ENCODE measurements around the gene ARHGAP42.

DNA sequence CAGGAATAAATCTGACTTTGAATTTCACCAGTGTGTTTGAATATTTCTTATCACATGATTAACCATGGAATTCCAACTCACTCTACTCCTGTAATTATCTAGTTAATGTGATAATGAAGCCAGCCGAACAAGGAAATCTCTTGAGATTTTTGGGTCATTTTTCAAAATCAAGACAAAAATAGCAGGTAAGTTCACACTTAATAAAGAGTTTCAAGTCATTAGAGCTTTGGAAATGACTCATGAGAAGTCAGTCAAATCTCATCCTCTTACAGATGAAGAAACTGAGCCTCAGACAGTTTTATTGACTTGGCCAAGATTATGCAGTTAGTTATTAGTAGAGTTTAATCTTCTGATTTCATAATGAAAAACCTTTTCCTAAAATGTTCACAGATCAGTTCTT is 148.8 kb downstream of the ARHGAP42 start:
- TF ChIP-seq, protein P1, sequence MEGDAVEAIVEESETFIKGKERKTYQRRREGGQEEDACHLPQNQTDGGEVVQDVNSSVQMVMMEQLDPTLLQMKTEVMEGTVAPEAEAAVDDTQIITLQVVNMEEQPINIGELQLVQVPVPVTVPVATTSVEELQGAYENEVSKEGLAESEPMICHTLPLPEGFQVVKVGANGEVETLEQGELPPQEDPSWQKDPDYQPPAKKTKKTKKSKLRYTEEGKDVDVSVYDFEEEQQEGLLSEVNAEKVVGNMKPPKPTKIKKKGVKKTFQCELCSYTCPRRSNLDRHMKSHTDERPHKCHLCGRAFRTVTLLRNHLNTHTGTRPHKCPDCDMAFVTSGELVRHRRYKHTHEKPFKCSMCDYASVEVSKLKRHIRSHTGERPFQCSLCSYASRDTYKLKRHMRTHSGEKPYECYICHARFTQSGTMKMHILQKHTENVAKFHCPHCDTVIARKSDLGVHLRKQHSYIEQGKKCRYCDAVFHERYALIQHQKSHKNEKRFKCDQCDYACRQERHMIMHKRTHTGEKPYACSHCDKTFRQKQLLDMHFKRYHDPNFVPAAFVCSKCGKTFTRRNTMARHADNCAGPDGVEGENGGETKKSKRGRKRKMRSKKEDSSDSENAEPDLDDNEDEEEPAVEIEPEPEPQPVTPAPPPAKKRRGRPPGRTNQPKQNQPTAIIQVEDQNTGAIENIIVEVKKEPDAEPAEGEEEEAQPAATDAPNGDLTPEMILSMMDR (IDR thresholded peaks at IDR 0.05), result no peak
- TF ChIP-seq POLR2A (IDR thresholded peaks at IDR 0.05) (no peak), POLR2AphosphoS5 (IDR thresholded peaks at IDR 0.05) (no peak), EP300 (IDR thresholded peaks at IDR 0.05) (no peak)

Data from stomach (tissue), 4 donors.